Keratinocyte (primary cell): Measurements from ENCODE around the gene TERT. TPM values are rescaled to one million over a fixed set of nuclear protein-coding genes. Genes with fewer than 3 reads are reported as not detected.

ENCODE experiments used
- DNase-seq: peaks from one replicate; pipeline ENCODE4 v3.0.0-alpha.2; 2011; ENCODE audit warnings: low read depth, missing footprints, low spot score
- FAIRE-seq: peaks from 2 replicates; lab custom pipeline; 2011; peaks lifted over from hg19 to GRCh38; lab: Jason Lieb, UNC
- H2AFZ ChIP-seq: 2 replicates; pipeline ENCODE4 v1.6.0; 2012; ENCODE audit warnings: low read length, control low read depth, inconsistent platforms; ENCODE audit not compliant: control insufficient read depth
- H3K27ac ChIP-seq: 2 replicates; pipeline ENCODE4 v1.5.1; 2011; ENCODE audit warnings: low read length; ENCODE audit not compliant: control insufficient read depth, insufficient read depth
- H3K27me3 ChIP-seq: 3 replicates; pipeline ENCODE4 v1.6.0; 2011; ENCODE audit warnings: low read length; ENCODE audit not compliant: control insufficient read depth, insufficient read depth; ENCODE audit errors: extremely low read depth
- H3K36me3 ChIP-seq, 2 experiments: 2 replicates in 1 of 2; 3 replicates in 1 of 2; pipeline ENCODE4 v1.5.1; 2011; ENCODE audit warnings: low read length in 2 of 2, mild to moderate bottlenecking in 1 of 2; ENCODE audit not compliant: control insufficient read depth in 2 of 2, insufficient read depth in 2 of 2; ENCODE audit errors: extremely low read depth in 1 of 2
- H3K4me1 ChIP-seq: 3 replicates; pipeline ENCODE4 v1.5.1; 2011; ENCODE audit warnings: low read length; ENCODE audit not compliant: control insufficient read depth, insufficient read depth; ENCODE audit errors: extremely low read depth
- H3K4me2 ChIP-seq: 3 replicates; pipeline ENCODE4 v1.6.0; 2011; ENCODE audit warnings: low read depth, low read length; ENCODE audit not compliant: control insufficient read depth, insufficient read depth; ENCODE audit errors: extremely low read depth
- H3K4me3 ChIP-seq, 3 experiments: fragments of 200-600 bp in 1 of 3; sonication (generic) in 1 of 3; 2 replicates in 2 of 3; 3 replicates in 1 of 3; pipeline ENCODE4 v1.5.1; 2011 to 2016; ENCODE audit warnings: low read length in 3 of 3, mild to moderate bottlenecking in 3 of 3, control low read depth in 2 of 3, inconsistent platforms in 1 of 3, low read depth in 1 of 3, mixed read lengths in 1 of 3, mixed run types in 1 of 3, moderate library complexity in 1 of 3; ENCODE audit not compliant: control insufficient read depth in 2 of 3, insufficient read depth in 2 of 3; ENCODE audit errors: extremely low read depth in 1 of 3
- H3K79me2 ChIP-seq: 2 replicates; pipeline ENCODE4 v1.6.0; 2012; ENCODE audit warnings: low read length; ENCODE audit not compliant: control insufficient read depth, insufficient read depth
- H3K9ac ChIP-seq: 3 replicates; pipeline ENCODE4 v1.6.0; 2011; ENCODE audit warnings: low read length; ENCODE audit not compliant: control insufficient read depth, insufficient read depth; ENCODE audit errors: extremely low read depth
- H3K9me1 ChIP-seq: 3 replicates; pipeline ENCODE4 v1.6.0; 2011; ENCODE audit warnings: low read length; ENCODE audit not compliant: control insufficient read depth, insufficient read depth; ENCODE audit errors: extremely low read depth
- H3K9me3 ChIP-seq: 2 replicates; pipeline ENCODE4 v1.5.1; 2012; ENCODE audit warnings: low read depth, low read length; ENCODE audit not compliant: control insufficient read depth
- H4K20me1 ChIP-seq: 3 replicates; pipeline ENCODE4 v1.6.0; 2011; ENCODE audit warnings: low read length; ENCODE audit not compliant: control insufficient read depth, insufficient read depth; ENCODE audit errors: extremely low read depth
- CTCF ChIP-seq, 3 experiments: IDR thresholded peaks in 1 of 3; conservative IDR thresholded peaks in 1 of 3; optimal IDR thresholded peaks in 1 of 3; 2 replicates in 2 of 3; 3 replicates in 1 of 3; pipeline versions ENCODE3 to v1.5.1; 2011; ENCODE audit warnings: low read length in 3 of 3, mild to moderate bottlenecking in 3 of 3, moderate library complexity in 2 of 3, control low read depth in 1 of 3, inconsistent platforms in 1 of 3; ENCODE audit not compliant: insufficient read depth in 2 of 3; ENCODE audit errors: extremely low read depth in 1 of 3
- EZH2 ChIP-seq: IDR thresholded peaks from one replicate; pipeline ENCODE4 v1.6.1; 2012; ENCODE audit warnings: inconsistent platforms, mild to moderate bottlenecking, low read length, moderate library complexity
- dilution Hi-C: fragments of 300-500 bp; cut with MboI; formaldehyde crosslinking; loops from one replicate; pipeline ENCODE4 v1.7.0; 2020; ENCODE audit warnings: low sequenced_read_pairs; ENCODE audit not compliant: extremely low pct_ligation_motif_present
- polyA plus RNA-seq, 5 experiments: library from polyadenylated mRNA; depleted of rRNA in 3 of 5; stranded (reverse) in 3 of 5; stranded (forward) in 1 of 5; unstranded in 1 of 5; fragments of >200 nt; gene quantifications; 1 replicate in 1 of 5; 2 replicates in 3 of 5; 3 replicates in 1 of 5; pipeline versions ENCODE4 v1.2.1 to v1.2.3, GENCODE V29; 2011 to 2012; ENCODE audit warnings: missing spikeins in 2 of 5, low read depth in 1 of 5, low replicate concordance in 1 of 5

The TERT gene
- polyA plus RNA-seq, 1 donor (not counting 4 experiments of a cell fraction or from before 2014, with no cell fraction given), result not detected

- no peak overlapping the region for H3K9ac ChIP-seq
- no peak overlapping the region for H3K4me3 ChIP-seq
- FAIRE-seq, result no peak
- dilution Hi-C loops, result no loop called here
- H3K4me1 ChIP-seq, result peaks cover 4% of the 10 kb centered on the region
- TF ChIP-seq EZH2, result no peak
- no peak for TF ChIP-seq CTCF (optimal IDR thresholded peaks at IDR 0.05 in 1 of 3, IDR thresholded peaks at IDR 0.05 in 1 of 3, conservative IDR thresholded peaks at IDR 0.05 in 1 of 3; ENCODE audit: extremely low read depth in 1 of 3, insufficient read depth in 2 of 3, low read length in 3 of 3)
- H3K27ac ChIP-seq, result no peak overlapping the region
- no peak overlapping the region for H2AFZ ChIP-seq
- DNase-seq, result no peak
- H3K9me1 ChIP-seq, result no peaks in the 10 kb centered on the region
- no peak overlapping the region for H3K4me2 ChIP-seq
- H3K79me2 ChIP-seq, result peaks cover 2% of the 10 kb centered on the region
- H3K27me3 ChIP-seq, result no peaks in the 10 kb centered on the region
- peaks cover 47 to 49% of the 10 kb centered on the region in 2 experiments for H3K36me3 ChIP-seq
- H4K20me1 ChIP-seq, result peaks cover 3% of the 10 kb centered on the region
- H3K9me3 ChIP-seq, result no peaks in the 10 kb centered on the region
Observed at GRCh38 chr5:1322036-1322900, 27.4 kb upstream of the TERT start.

- TF ChIP-seq CTCF (optimal IDR thresholded peaks at IDR 0.05 in 1 of 3, IDR thresholded peaks at IDR 0.05 in 1 of 3, conservative IDR thresholded peaks at IDR 0.05 in 1 of 3; ENCODE audit: extremely low read depth in 1 of 3, insufficient read depth in 2 of 3, low read length in 3 of 3) (no peak), EZH2 (no peak)
- H3K9ac ChIP-seq, result no peak overlapping the region
- no peaks in the 10 kb centered on the region for H3K9me1 ChIP-seq
- H2AFZ ChIP-seq, result no peak overlapping the region
- H3K27me3 ChIP-seq, result no peaks in the 10 kb centered on the region
- peaks cover 47 to 49% of the 10 kb centered on the region in 2 experiments for H3K36me3 ChIP-seq
- FAIRE-seq (no peak), DNase-seq (no peak)
- no peaks in the 10 kb centered on the region for H3K9me3 ChIP-seq
- peaks cover 2% of the 10 kb centered on the region for H3K79me2 ChIP-seq
- dilution Hi-C loops, result no loop called here
- no peak overlapping the region for H3K4me2 ChIP-seq
- peaks cover 3% of the 10 kb centered on the region for H4K20me1 ChIP-seq
- peaks cover 5% of the 10 kb centered on the region for H3K4me1 ChIP-seq
- no peak overlapping the region for H3K27ac ChIP-seq
- no peak overlapping the region for H3K4me3 ChIP-seq
Observed at GRCh38 chr5:1321576-1321975, 26.7 kb upstream of the TERT start.
